Endothelial cell of umbilical vein (primary cell): ENCODE measurements around the gene HOXB6. TPM values are rescaled to one million over a fixed set of nuclear protein-coding genes. Genes with fewer than 3 reads are reported as not detected.

ENCODE experiments used
- BruUV-seq: library from RNA; stranded (reverse); fragments of 400-500 nt; replicated peaks from 2 replicates; lab custom pipeline; 2021; lab: Mats Ljungman, UMichigan
- CTCF ChIA-PET: fragments of 300-600, 350-600 bp; sonication (Branson Sonifier 250); formaldehyde crosslinking; loops from one replicate; lab custom pipeline; 2021; ENCODE audit warnings: antibody characterized with exemption, inconsistent platforms; lab: Charles Lee
- POLR2A ChIA-PET: fragments of 300-600, 350-600 bp; sonication (Branson Sonifier 250); formaldehyde crosslinking; loops from one replicate; lab custom pipeline; 2021; ENCODE audit warnings: antibody characterized with exemption, inconsistent platforms; lab: Charles Lee
- DNase-seq: peaks from one replicate; pipeline ENCODE4 v3.0.0-alpha.2; 2011; ENCODE audit warnings: low read depth, low spot score
- FAIRE-seq: peaks from 2 replicates; lab custom pipeline; 2011; peaks lifted over from hg19 to GRCh38; lab: Jason Lieb, UNC
- H2AFZ ChIP-seq: 2 replicates; pipeline ENCODE4 v1.6.0; 2012; ENCODE audit warnings: low read depth, low read length, control low read depth, inconsistent platforms
- H3K27ac ChIP-seq: 2 replicates; pipeline ENCODE4 v1.5.1; 2011; ENCODE audit warnings: low read depth, mild to moderate bottlenecking, control low read depth, low read length, moderate library complexity; ENCODE audit not compliant: insufficient read depth
- H3K27me3 ChIP-seq, 2 experiments: 2 replicates each; pipeline versions ENCODE4 v1.6.0 to v1.6.1; 2011; ENCODE audit warnings: low read length in 2 of 2, mixed read lengths in 1 of 2; ENCODE audit not compliant: control insufficient read depth in 2 of 2, insufficient read depth in 2 of 2
- H3K36me3 ChIP-seq, 2 experiments: 2 replicates in 1 of 2; 3 replicates in 1 of 2; pipeline ENCODE4 v1.5.1; 2011; ENCODE audit warnings: low read length in 2 of 2, mild to moderate bottlenecking in 1 of 2, moderate library complexity in 1 of 2; ENCODE audit not compliant: control insufficient read depth in 2 of 2, insufficient read depth in 2 of 2; ENCODE audit errors: extremely low read depth in 1 of 2
- H3K4me1 ChIP-seq: 3 replicates; pipeline ENCODE4 v1.5.1; 2011; ENCODE audit warnings: mild to moderate bottlenecking, low read length; ENCODE audit not compliant: control insufficient read depth, insufficient read depth; ENCODE audit errors: extremely low read depth
- H3K4me2 ChIP-seq: 2 replicates; pipeline ENCODE4 v1.6.1; 2011; ENCODE audit warnings: low read length, control low read depth, mixed read lengths; ENCODE audit not compliant: insufficient read depth
- H3K4me3 ChIP-seq, 3 experiments: fragments of 200-600 bp in 1 of 3; sonication (generic), shearing (Covaris generic) in 1 of 3; replicated peaks in 1 of 3; 2 replicates each; pipeline ENCODE4 v1.5.1; 2011 to 2016; ENCODE audit warnings: control low read depth in 3 of 3, low read length in 3 of 3, mild to moderate bottlenecking in 2 of 3, inconsistent platforms in 1 of 3, low read depth in 1 of 3, moderate library complexity in 1 of 3; ENCODE audit not compliant: insufficient read depth in 1 of 3
- H3K79me2 ChIP-seq: 2 replicates; pipeline ENCODE4 v1.6.0; 2012; ENCODE audit warnings: low read length, inconsistent platforms; ENCODE audit not compliant: control insufficient read depth, insufficient read depth
- H3K9ac ChIP-seq: replicated peaks from 2 replicates; pipeline ENCODE3; 2011; ENCODE audit warnings: low read length, control low read depth; ENCODE audit not compliant: insufficient read depth; ENCODE audit errors: extremely low read depth
- H3K9me1 ChIP-seq: replicated peaks from 3 replicates; pipeline ENCODE4 v1.6.0; 2011; ENCODE audit warnings: mild to moderate bottlenecking, low read length; ENCODE audit not compliant: control insufficient read depth, insufficient read depth; ENCODE audit errors: extremely low read depth
- H3K9me3 ChIP-seq: replicated peaks from 2 replicates; pipeline ENCODE4 v1.5.1; 2012; ENCODE audit warnings: low read length, inconsistent platforms; ENCODE audit not compliant: control insufficient read depth, insufficient read depth
- H4K20me1 ChIP-seq: replicated peaks from 2 replicates; pipeline ENCODE3; 2011; ENCODE audit warnings: mild to moderate bottlenecking, low read length; ENCODE audit not compliant: control insufficient read depth, insufficient read depth; ENCODE audit errors: extremely low read depth
- CTCF ChIP-seq, 2 donors: IDR thresholded peaks; 1 replicate in 1 of 2; 2 replicates in 1 of 2; pipeline ENCODE4 v1.5.1; 2011; ENCODE audit warnings: low read length in 2 of 2, mild to moderate bottlenecking in 2 of 2, moderate library complexity in 2 of 2, control low read depth in 1 of 2, inconsistent platforms in 1 of 2, low read depth in 1 of 2; ENCODE audit not compliant: insufficient read depth in 1 of 2; ENCODE audit errors: extremely low read depth in 1 of 2
- EZH2 ChIP-seq: IDR thresholded peaks from 2 replicates; pipeline ENCODE4 v1.6.1; 2012; ENCODE audit warnings: borderline replicate concordance, low read depth, mild to moderate bottlenecking, moderate library complexity, low read length, inconsistent platforms; ENCODE audit not compliant: severe bottlenecking
- FOS ChIP-seq: IDR thresholded peaks from 2 replicates; pipeline ENCODE4 v1.6.1; 2011; ENCODE audit warnings: mild to moderate bottlenecking, low read length, moderate library complexity, borderline replicate concordance; ENCODE audit not compliant: insufficient read depth
- GATA2 ChIP-seq: IDR thresholded peaks from 2 replicates; pipeline ENCODE4 v1.7.0; 2011; ENCODE audit warnings: low read depth, mild to moderate bottlenecking, moderate library complexity, mixed read lengths, low read length; ENCODE audit not compliant: insufficient read length, insufficient read depth
- JUN ChIP-seq: IDR thresholded peaks from 2 replicates; pipeline ENCODE4 v1.6.1; 2011; ENCODE audit warnings: borderline replicate concordance, low read depth; ENCODE audit not compliant: insufficient read length, insufficient read depth
- MAX ChIP-seq: IDR thresholded peaks from 2 replicates; pipeline ENCODE4 v1.6.1; 2011; ENCODE audit not compliant: insufficient read depth, insufficient read length
- MYC ChIP-seq: IDR thresholded peaks from one replicate; pipeline ENCODE4 v1.6.1; 2011; ENCODE audit warnings: mild to moderate bottlenecking, low read depth, low read length
- POLR2A ChIP-seq: IDR thresholded peaks from 2 replicates; pipeline ENCODE4 v1.6.1; 2012; ENCODE audit warnings: low read depth, mild to moderate bottlenecking, control low read depth, low read length
- POLR2AphosphoS5 ChIP-seq: IDR thresholded peaks from 2 replicates; pipeline ENCODE4 v1.6.1; 2012; ENCODE audit warnings: low read depth, mild to moderate bottlenecking, control low read depth, low read length, moderate library complexity; ENCODE audit not compliant: insufficient read depth
- dilution Hi-C: fragments of 300-500 bp; cut with MboI; formaldehyde crosslinking; loops from one replicate; pipeline ENCODE4 v1.15.0; 2019; ENCODE audit warnings: low sequenced_read_pairs; ENCODE audit not compliant: extremely low pct_ligation_motif_present
- intact Hi-C: fragments of 100-400 bp; cut with micrococcal nuclease; formaldehyde crosslinking; loops from one replicate; pipeline ENCODE4 v1.10.0; 2022
- polyA plus RNA-seq, 4 experiments: library from polyadenylated mRNA; depleted of rRNA in 3 of 4; stranded (reverse) in 3 of 4; unstranded in 1 of 4; fragments of >200 nt; gene quantifications; 2 replicates each; pipeline versions ENCODE4 v1.2.1 to v1.2.3, GENCODE V29; 2011 to 2012; ENCODE audit warnings: missing spikeins in 1 of 4
- total RNA-seq: library from RNA; stranded (reverse); gene quantifications from 2 replicates; pipeline ENCODE4 v1.2.3, GENCODE V29; 2021

The HOXB6 gene
- total and polyA plus RNA-seq, 2 donors (not counting 3 experiments of a cell fraction or from before 2014, with no cell fraction given) = 8.8 to 24.0 TPM

DNA sequence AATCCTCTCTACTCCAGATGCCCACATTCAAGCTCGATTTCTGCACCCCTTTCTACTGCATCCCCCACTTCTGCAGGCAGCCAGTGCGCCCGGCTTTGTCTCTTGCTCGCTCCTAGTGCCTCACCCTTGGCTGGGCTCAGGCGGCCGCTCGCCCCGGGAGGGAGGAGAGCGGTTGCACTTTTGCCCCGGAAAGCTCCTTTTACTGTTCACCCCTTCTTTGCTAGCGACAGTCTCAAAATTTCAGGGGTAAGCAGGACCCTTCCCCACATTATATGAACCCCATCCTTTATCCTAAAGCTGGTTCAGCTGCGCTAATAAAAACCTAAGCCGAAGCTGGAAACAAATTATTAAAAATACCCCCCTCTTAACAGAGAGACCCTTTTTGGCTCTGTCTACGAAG, 12.2 kb downstream of the HOXB6 start:
- no TSS peak for BruUV-seq
- Histone ChIP-seq H3K27ac (no peak overlapping the region), H3K4me3 (no peak overlapping the region), H2AFZ (no peak overlapping the region), H3K4me2 (no peak overlapping the region), H3K9me1 (no peaks in the 10 kb centered on the region), H3K9ac (no peak overlapping the region), H4K20me1 (no peaks in the 10 kb centered on the region), H3K27me3 (no peaks in the 10 kb centered on the region), H3K79me2 (peaks cover 29% of the 10 kb centered on the region), H3K36me3 (peaks cover 3 to 11% of the 10 kb centered on the region in 2 experiments), H3K9me3 (no peaks in the 10 kb centered on the region), H3K4me1 (peaks cover 30% of the 10 kb centered on the region)
- no peak for TF ChIP-seq CTCF (IDR thresholded peaks at IDR 0.05; ENCODE audit: extremely low read depth in 1 of 2, insufficient read depth in 1 of 2, low read depth in 1 of 2, low read length in 2 of 2)
- no peak for TF ChIP-seq JUN
- TF ChIP-seq GATA2 = no peak
- TF ChIP-seq POLR2A = no peak
- TF ChIP-seq EZH2 = no peak
- TF ChIP-seq FOS = no peak
- no peak for TF ChIP-seq POLR2AphosphoS5
- TF ChIP-seq MAX = no peak
- TF ChIP-seq MYC = no peak
- FAIRE-seq (no peak), DNase-seq (no peak)
- intact Hi-C loops = no loop called here
- CTCF ChIA-PET = interaction anchor here (0.6 to 4.2 kb wide), 20 partner anchors 20 to 377 kb away, joined by 3 to 31 read pairs (median 6); no protein-coding TSS in a partner anchor
- dilution Hi-C loops = no loop called here
- POLR2A ChIA-PET = interaction anchor here (0.6 kb wide), 1 partner anchor 13 kb away, joined by 6 read pairs; no protein-coding TSS in a partner anchor
